DMS79 (cell line): ENCODE measurements around the gene IQGAP3.
"Not testable (repeated sequence)": the region's sequence is repeated elsewhere in the genome, so short reads cannot be mapped to it uniquely, and the experiment has no call there.

ENCODE experiments used
- DNase-seq: peaks from one replicate; lab custom pipeline; 2025; lab: John Stamatoyannopoulos, UW

IQGAP3 gene

GRCh38 chr1:156572663-156573018, 276 bp upstream of the IQGAP3 start:
- DNase-seq = no peak

- peak; percentile 12 for DNase-seq
Measured at GRCh38 chr1:156571261-156571852, 1.0 kb downstream of the IQGAP3 start.

GRCh38 chr1:156566436-156566835, 5.9 kb downstream of the IQGAP3 start:
- DNase-seq = no peak

- no peak for DNase-seq
Measured at GRCh38 chr1:156565519-156565918, 6.8 kb downstream of the IQGAP3 start.

GRCh38 chr1:156560585-156561163, 11.7 kb downstream of the IQGAP3 start:
- DNase-seq = no peak

GRCh38 chr1:156559797-156560385, 12.5 kb downstream of the IQGAP3 start:
- no peak for DNase-seq

GRCh38 chr1:156559086-156559796, 13.1 kb downstream of the IQGAP3 start:
- DNase-seq = no peak

GRCh38 chr1:156556354-156556753, 16.0 kb downstream of the IQGAP3 start:
- no peak for DNase-seq

- no peak for DNase-seq
Measured at GRCh38 chr1:156555715-156556114, 16.6 kb downstream of the IQGAP3 start.

- no peak for DNase-seq
Measured at GRCh38 chr1:156554971-156555370, 17.4 kb downstream of the IQGAP3 start.

- DNase-seq = no peak
Measured at GRCh38 chr1:156553860-156554485, 18.4 kb downstream of the IQGAP3 start.

- DNase-seq = not testable (repeated sequence)
Measured at GRCh38 chr1:156552937-156553336, 19.4 kb downstream of the IQGAP3 start.

GRCh38 chr1:156552518-156552917, 19.8 kb downstream of the IQGAP3 start:
- DNase-seq = no peak

GRCh38 chr1:156551869-156552268, 20.5 kb downstream of the IQGAP3 start:
- no peak for DNase-seq

- no peak for DNase-seq
Measured at GRCh38 chr1:156551066-156551643, 21.2 kb downstream of the IQGAP3 start.

- DNase-seq = no peak
Measured at GRCh38 chr1:156550346-156550745, 22.0 kb downstream of the IQGAP3 start.

GRCh38 chr1:156549831-156550230, 22.5 kb downstream of the IQGAP3 start:
- no peak for DNase-seq

GRCh38 chr1:156549390-156549789, 23.0 kb downstream of the IQGAP3 start:
- no peak for DNase-seq

- DNase-seq = no peak
Measured at GRCh38 chr1:156547982-156548381, 24.4 kb downstream of the IQGAP3 start.

GRCh38 chr1:156547434-156547833, 24.9 kb downstream of the IQGAP3 start:
- no peak for DNase-seq

GRCh38 chr1:156546267-156546666, 26.1 kb downstream of the IQGAP3 start:
- no peak for DNase-seq

GRCh38 chr1:156544592-156545102, 27.7 kb downstream of the IQGAP3 start:
- no peak for DNase-seq
